A673 (cell line): Measurements from ENCODE around the gene MSH6.

Source experiments
- EZH2 ChIP-seq: fragments of 200-600 bp; sonication (generic); IDR thresholded peaks from 2 replicates; pipeline ENCODE4 v1.6.1; 2017; ENCODE audit warnings: borderline replicate concordance, low read depth, mild to moderate bottlenecking, mixed read lengths, antibody characterized with exemption, low read length; ENCODE audit not compliant: poor library complexity, severe bottlenecking
- TF ChIP-seq, protein P1 (sequence below): fragments of 300-800, 200-600 bp; sonication (generic); conservative IDR thresholded peaks from 2 replicates; pipeline ENCODE4 v1.5.1; 2017; ENCODE audit warnings: low read depth, mild to moderate bottlenecking, antibody characterized with exemption, low read length, moderate library complexity, mixed read lengths

GRCh38 chr2:47798631-47799030 lies 15.7 kb downstream of the MSH6 start:
- TF ChIP-seq, protein P1, sequence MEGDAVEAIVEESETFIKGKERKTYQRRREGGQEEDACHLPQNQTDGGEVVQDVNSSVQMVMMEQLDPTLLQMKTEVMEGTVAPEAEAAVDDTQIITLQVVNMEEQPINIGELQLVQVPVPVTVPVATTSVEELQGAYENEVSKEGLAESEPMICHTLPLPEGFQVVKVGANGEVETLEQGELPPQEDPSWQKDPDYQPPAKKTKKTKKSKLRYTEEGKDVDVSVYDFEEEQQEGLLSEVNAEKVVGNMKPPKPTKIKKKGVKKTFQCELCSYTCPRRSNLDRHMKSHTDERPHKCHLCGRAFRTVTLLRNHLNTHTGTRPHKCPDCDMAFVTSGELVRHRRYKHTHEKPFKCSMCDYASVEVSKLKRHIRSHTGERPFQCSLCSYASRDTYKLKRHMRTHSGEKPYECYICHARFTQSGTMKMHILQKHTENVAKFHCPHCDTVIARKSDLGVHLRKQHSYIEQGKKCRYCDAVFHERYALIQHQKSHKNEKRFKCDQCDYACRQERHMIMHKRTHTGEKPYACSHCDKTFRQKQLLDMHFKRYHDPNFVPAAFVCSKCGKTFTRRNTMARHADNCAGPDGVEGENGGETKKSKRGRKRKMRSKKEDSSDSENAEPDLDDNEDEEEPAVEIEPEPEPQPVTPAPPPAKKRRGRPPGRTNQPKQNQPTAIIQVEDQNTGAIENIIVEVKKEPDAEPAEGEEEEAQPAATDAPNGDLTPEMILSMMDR: no peak
- no peak for TF ChIP-seq EZH2
